ENCODE measurements around the gene ADIRF.
A peak's percentile ranks its signal among the peaks of the same experiment; 100 is the strongest.

ADIRF gene

GRCh38 chr10:86957471-86958115, 10.7 kb upstream of the ADIRF start, which contains the start of gene MMRN2:
TSS of gene MMRN2 (minus strand) at chr10:86957615. CDS start at chr10:86957541, 74 bp downstream.
- H3K27ac ChIP-seq (ENCODE audit: low read depth, low read length) = no peak within 1 kb of the TSS
- no peak within 1 kb of the TSS for H3K4me3 ChIP-seq (ENCODE audit: low read depth, low read length)
- H3K27me3 ChIP-seq (ENCODE audit: control insufficient read depth, insufficient read depth, low read length) = no peaks in the 10 kb centered on the region
- H3K9ac ChIP-seq (ENCODE audit: low read length) = no peak within 1 kb of the TSS
- H3K9me3 ChIP-seq (ENCODE audit: control insufficient read depth, insufficient read depth, low read depth, low read length) = peaks cover 6% of the 10 kb centered on the region
- no peaks in the 10 kb centered on the region for H3K36me3 ChIP-seq (ENCODE audit: control insufficient read depth, insufficient read depth, low read length)
- H3K4me1 ChIP-seq (ENCODE audit: control insufficient read depth, insufficient read depth, low read length) = peaks cover 80% of the 10 kb centered on the region

GRCh38 chr10:86958116-86958900, 10.0 kb upstream of the ADIRF start, which contains the start of gene SNCG:
TSS of gene SNCG (plus strand) at chr10:86958599. CDS start at chr10:86958698, 99 bp downstream.
- peaks cover 4% of the 10 kb centered on the region for H3K9me3 ChIP-seq (ENCODE audit: control insufficient read depth, insufficient read depth, low read depth, low read length)
- no peaks in the 10 kb centered on the region for H3K27me3 ChIP-seq (ENCODE audit: control insufficient read depth, insufficient read depth, low read length)
- peak within 1 kb of the TSS; percentile 8 for H3K9ac ChIP-seq (ENCODE audit: low read length)
- H3K4me3 ChIP-seq (ENCODE audit: low read depth, low read length) = no peak within 1 kb of the TSS
- peak within 1 kb of the TSS; percentile 13; the same call in 1 of the 2 replicates for H3K27ac ChIP-seq (ENCODE audit: low read depth, low read length)
- peaks cover 80% of the 10 kb centered on the region for H3K4me1 ChIP-seq (ENCODE audit: control insufficient read depth, insufficient read depth, low read length)
- no peaks in the 10 kb centered on the region for H3K36me3 ChIP-seq (ENCODE audit: control insufficient read depth, insufficient read depth, low read length)

DNA sequence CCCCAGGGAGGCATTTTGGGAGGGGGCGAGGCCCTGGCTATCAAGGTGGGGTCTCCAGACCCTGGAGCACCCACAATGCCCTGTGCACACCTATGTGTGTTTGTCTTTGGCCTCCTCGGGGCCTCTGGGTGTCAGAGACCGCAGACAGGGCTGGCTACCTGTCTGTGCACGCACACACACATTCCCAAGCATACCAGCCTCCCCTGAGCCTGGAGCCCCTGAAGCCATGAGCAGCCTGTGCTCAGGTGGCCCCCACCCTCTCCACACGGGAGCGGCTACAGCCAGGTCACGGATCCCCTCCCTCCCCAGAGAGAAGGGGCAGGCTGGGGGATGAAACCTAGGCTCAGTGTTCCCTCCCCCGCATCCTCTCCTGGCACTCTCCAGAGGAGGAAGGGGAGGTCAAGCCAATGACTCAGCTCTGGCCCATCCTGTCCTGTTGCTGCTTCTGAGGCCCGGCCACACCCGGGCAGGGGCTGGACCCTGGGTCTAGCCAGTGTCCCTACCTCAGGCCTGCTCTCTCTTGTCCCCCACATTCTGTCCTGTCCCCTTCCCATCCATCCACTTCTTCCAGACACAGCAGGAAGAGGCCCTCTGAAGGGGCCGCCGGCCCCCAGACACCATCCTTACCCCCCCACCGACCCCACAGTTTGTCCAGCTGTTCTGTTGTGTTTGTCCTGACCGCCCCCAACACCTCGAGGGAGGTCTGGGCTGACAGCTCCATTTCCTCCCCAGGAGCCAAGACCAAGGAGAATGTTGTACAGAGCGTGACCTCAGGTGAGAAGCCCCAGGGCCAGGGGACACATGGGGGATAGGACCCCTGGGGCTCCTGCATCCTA, 9.2 kb upstream of the ADIRF start:
- H3K4me3 ChIP-seq (ENCODE audit: low read depth, low read length) = no peak overlapping the region
- H3K36me3 ChIP-seq (ENCODE audit: control insufficient read depth, insufficient read depth, low read length) = no peaks in the 10 kb centered on the region
- H3K4me1 ChIP-seq (ENCODE audit: control insufficient read depth, insufficient read depth, low read length) = peaks cover 72% of the 10 kb centered on the region
- no peaks in the 10 kb centered on the region for H3K27me3 ChIP-seq (ENCODE audit: control insufficient read depth, insufficient read depth, low read length)
- H3K27ac ChIP-seq (ENCODE audit: low read depth, low read length) = peak overlapping the region; percentile 13; the same call in 1 of the 2 replicates
- H3K9me3 ChIP-seq (ENCODE audit: control insufficient read depth, insufficient read depth, low read depth, low read length) = no peaks in the 10 kb centered on the region
- peak overlapping the region; percentile 8 for H3K9ac ChIP-seq (ENCODE audit: low read length)

DNA sequence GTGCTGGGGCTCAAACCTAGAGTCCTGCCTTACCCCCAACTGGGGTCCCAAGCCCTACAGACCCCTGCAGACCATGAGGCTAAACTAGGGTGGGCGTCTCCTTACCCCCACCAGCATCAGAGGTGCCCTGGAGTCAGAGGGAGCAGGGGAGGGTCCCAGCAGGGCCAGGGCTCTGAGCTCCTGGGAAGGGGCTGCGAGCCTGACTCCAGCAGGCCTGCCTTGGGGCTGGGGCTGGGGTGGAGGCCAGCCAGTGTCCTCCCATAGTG, 8.6 kb upstream of the ADIRF start:
- H3K9me3 ChIP-seq (ENCODE audit: control insufficient read depth, insufficient read depth, low read depth, low read length) = no peaks in the 10 kb centered on the region
- no peaks in the 10 kb centered on the region for H3K36me3 ChIP-seq (ENCODE audit: control insufficient read depth, insufficient read depth, low read length)
- no peaks in the 10 kb centered on the region for H3K27me3 ChIP-seq (ENCODE audit: control insufficient read depth, insufficient read depth, low read length)
- H3K9ac ChIP-seq (ENCODE audit: low read length) = peak overlapping the region; percentile 8
- peaks cover 68% of the 10 kb centered on the region for H3K4me1 ChIP-seq (ENCODE audit: control insufficient read depth, insufficient read depth, low read length)
- 0 out of 2 replicates have a peak overlapping the region, but pooled peaks have one; percentile 13 for H3K27ac ChIP-seq (ENCODE audit: low read depth, low read length)
- no peak overlapping the region for H3K4me3 ChIP-seq (ENCODE audit: low read depth, low read length)

- Histone ChIP-seq H3K4me1 (ENCODE audit: control insufficient read depth, insufficient read depth, low read length) (peaks cover 62% of the 10 kb centered on the region), H3K27ac (ENCODE audit: low read depth, low read length) (no peak overlapping the region), H3K36me3 (ENCODE audit: control insufficient read depth, insufficient read depth, low read length) (no peaks in the 10 kb centered on the region), H3K27me3 (ENCODE audit: control insufficient read depth, insufficient read depth, low read length) (no peaks in the 10 kb centered on the region), H3K4me3 (ENCODE audit: low read depth, low read length) (no peak overlapping the region), H3K9ac (ENCODE audit: low read length) (peak overlapping the region; percentile 1), H3K9me3 (ENCODE audit: control insufficient read depth, insufficient read depth, low read depth, low read length) (no peaks in the 10 kb centered on the region)
Measured at GRCh38 chr10:86960003-86960862, 8.0 kb upstream of the ADIRF start.

DNA sequence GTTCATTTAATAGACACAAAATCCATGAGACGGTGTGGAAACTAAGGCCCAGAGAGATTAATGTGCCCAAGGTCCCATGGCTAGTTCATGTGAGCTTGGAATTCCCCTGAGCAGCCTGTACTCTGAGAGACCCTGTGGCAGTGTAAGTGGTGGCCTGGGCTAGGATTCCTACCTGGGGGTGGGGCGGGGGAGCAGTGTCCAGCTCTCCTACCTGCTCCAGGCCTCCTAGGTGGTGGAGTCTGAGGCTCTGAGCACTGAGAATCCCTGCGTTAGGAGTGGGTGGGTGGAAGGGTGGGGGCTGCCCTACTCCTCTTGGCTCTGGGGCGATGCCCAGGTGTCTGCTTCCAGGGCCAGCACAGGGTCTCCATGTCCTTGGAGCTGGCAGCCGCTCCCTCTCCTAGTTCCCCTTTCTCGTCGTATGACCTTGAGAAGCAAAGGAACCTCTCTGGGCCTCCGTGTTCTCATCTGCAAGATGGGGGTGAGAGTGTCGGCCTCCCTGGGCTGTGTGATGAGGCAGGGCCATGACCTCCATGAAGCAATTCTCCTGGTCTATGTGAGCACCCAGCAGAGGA, 7.3 kb upstream of the ADIRF start:
- no peaks in the 10 kb centered on the region for H3K36me3 ChIP-seq (ENCODE audit: control insufficient read depth, insufficient read depth, low read length)
- H3K9ac ChIP-seq (ENCODE audit: low read length) = peak overlapping the region; percentile 1
- H3K27ac ChIP-seq (ENCODE audit: low read depth, low read length) = no peak overlapping the region
- H3K4me1 ChIP-seq (ENCODE audit: control insufficient read depth, insufficient read depth, low read length) = peaks cover 60% of the 10 kb centered on the region
- no peaks in the 10 kb centered on the region for H3K9me3 ChIP-seq (ENCODE audit: control insufficient read depth, insufficient read depth, low read depth, low read length)
- H3K4me3 ChIP-seq (ENCODE audit: low read depth, low read length) = no peak overlapping the region
- H3K27me3 ChIP-seq (ENCODE audit: control insufficient read depth, insufficient read depth, low read length) = no peaks in the 10 kb centered on the region

- no peak overlapping the region for H3K4me3 ChIP-seq (ENCODE audit: low read depth, low read length)
- no peaks in the 10 kb centered on the region for H3K36me3 ChIP-seq (ENCODE audit: control insufficient read depth, insufficient read depth, low read length)
- H3K9me3 ChIP-seq (ENCODE audit: control insufficient read depth, insufficient read depth, low read depth, low read length) = no peaks in the 10 kb centered on the region
- H3K27me3 ChIP-seq (ENCODE audit: control insufficient read depth, insufficient read depth, low read length) = no peaks in the 10 kb centered on the region
- H3K9ac ChIP-seq (ENCODE audit: low read length) = no peak overlapping the region
- no peak overlapping the region for H3K27ac ChIP-seq (ENCODE audit: low read depth, low read length)
- H3K4me1 ChIP-seq (ENCODE audit: control insufficient read depth, insufficient read depth, low read length) = peaks cover 60% of the 10 kb centered on the region
Measured at GRCh38 chr10:86961481-86962091, 6.7 kb upstream of the ADIRF start.

- Histone ChIP-seq H3K27ac (ENCODE audit: low read depth, low read length) (no peak overlapping the region), H3K4me3 (ENCODE audit: low read depth, low read length) (no peak overlapping the region), H3K9ac (ENCODE audit: low read length) (no peak overlapping the region), H3K27me3 (ENCODE audit: control insufficient read depth, insufficient read depth, low read length) (no peaks in the 10 kb centered on the region), H3K4me1 (ENCODE audit: control insufficient read depth, insufficient read depth, low read length) (peaks cover 60% of the 10 kb centered on the region), H3K9me3 (ENCODE audit: control insufficient read depth, insufficient read depth, low read depth, low read length) (no peaks in the 10 kb centered on the region), H3K36me3 (ENCODE audit: control insufficient read depth, insufficient read depth, low read length) (no peaks in the 10 kb centered on the region)
Measured at GRCh38 chr10:86962136-86962980, 5.9 kb upstream of the ADIRF start.

DNA sequence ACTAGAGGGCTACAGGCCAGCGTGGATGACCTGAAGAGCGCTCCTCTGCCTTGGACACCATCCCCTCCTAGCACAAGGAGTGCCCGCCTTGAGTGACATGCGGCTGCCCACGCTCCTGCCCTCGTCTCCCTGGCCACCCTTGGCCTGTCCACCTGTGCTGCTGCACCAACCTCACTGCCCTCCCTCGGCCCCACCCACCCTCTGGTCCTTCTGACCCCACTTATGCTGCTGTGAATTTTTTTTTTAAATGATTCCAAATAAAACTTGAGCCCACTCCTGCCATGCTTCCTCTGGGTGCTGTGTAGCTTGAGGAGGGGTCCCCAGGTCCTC, 5.3 kb upstream of the ADIRF start:
- Histone ChIP-seq H3K4me1 (ENCODE audit: control insufficient read depth, insufficient read depth, low read length) (peaks cover 59% of the 10 kb centered on the region), H3K27me3 (ENCODE audit: control insufficient read depth, insufficient read depth, low read length) (no peaks in the 10 kb centered on the region), H3K36me3 (ENCODE audit: control insufficient read depth, insufficient read depth, low read length) (no peaks in the 10 kb centered on the region), H3K4me3 (ENCODE audit: low read depth, low read length) (no peak overlapping the region), H3K9me3 (ENCODE audit: control insufficient read depth, insufficient read depth, low read depth, low read length) (no peaks in the 10 kb centered on the region), H3K27ac (ENCODE audit: low read depth, low read length) (no peak overlapping the region), H3K9ac (ENCODE audit: low read length) (no peak overlapping the region)

Measured in HUES6 (cell line).